Hepatocyte (in vitro differentiated cells): ENCODE data around the gene TENM4. TPM values are rescaled to one million over a fixed set of nuclear protein-coding genes. Genes with fewer than 3 reads are reported as not detected.

Experiments
- DNase-seq: peaks from one replicate; pipeline ENCODE4 v3.0.0-alpha.2; 2016; ENCODE audit warnings: low spot score
- H2AFZ ChIP-seq: fragments of 200-600 bp; sonication (generic); 2 replicates; pipeline ENCODE4 v1.6.0; 2016; ENCODE audit warnings: antibody characterized with exemption, mild to moderate bottlenecking
- H3K27ac ChIP-seq: fragments of 200-600 bp; sonication (generic); 2 replicates; pipeline ENCODE4 v1.5.1; 2016; ENCODE audit warnings: mild to moderate bottlenecking
- H3K27me3 ChIP-seq: fragments of 200-600 bp; sonication (generic); 2 replicates; pipeline ENCODE4 v1.6.1; 2016
- H3K36me3 ChIP-seq: fragments of 200-600 bp; sonication (generic); replicated peaks from 2 replicates; pipeline ENCODE4 v1.5.1; 2016; ENCODE audit warnings: low read depth; ENCODE audit not compliant: insufficient read depth
- H3K4me1 ChIP-seq: fragments of 200-600 bp; sonication (generic); 2 replicates; pipeline ENCODE4 v1.5.1; 2016; ENCODE audit warnings: mild to moderate bottlenecking, moderate library complexity; ENCODE audit not compliant: insufficient read depth
- H3K4me2 ChIP-seq: fragments of 200-600 bp; sonication (generic); 2 replicates; pipeline ENCODE4 v1.6.0; 2016
- H3K4me3 ChIP-seq: fragments of 200-600 bp; sonication (generic); 2 replicates; pipeline ENCODE4 v1.5.1; 2016; ENCODE audit warnings: mild to moderate bottlenecking
- H3K79me2 ChIP-seq: fragments of 200-600 bp; sonication (generic); 2 replicates; pipeline ENCODE4 v1.6.0; 2017; ENCODE audit warnings: mild to moderate bottlenecking
- H3K9me2 ChIP-seq: fragments of 200-600 bp; sonication (generic); replicated peaks from 2 replicates; pipeline ENCODE4 v1.6.0; 2017; ENCODE audit warnings: mild to moderate bottlenecking; ENCODE audit not compliant: insufficient read depth
- H3K9me3 ChIP-seq: fragments of 200-600 bp; sonication (generic); 2 replicates; pipeline ENCODE4 v1.5.1; 2016; ENCODE audit warnings: low read depth, mild to moderate bottlenecking
- H4K20me1 ChIP-seq: fragments of 200-600 bp; sonication (generic); 2 replicates; pipeline ENCODE4 v1.6.0; 2016; ENCODE audit warnings: mild to moderate bottlenecking; ENCODE audit not compliant: insufficient read depth, poor library complexity, severe bottlenecking
- CTCF ChIP-seq: fragments of 200-600 bp; sonication (generic); IDR thresholded peaks from 2 replicates; pipeline ENCODE4 v1.5.1; 2016; ENCODE audit warnings: antibody characterized with exemption, mild to moderate bottlenecking; ENCODE audit not compliant: poor library complexity
- EZH2 ChIP-seq: fragments of 200-600 bp; sonication (generic); IDR thresholded peaks from 2 replicates; pipeline ENCODE4 v1.6.1; 2016; ENCODE audit warnings: antibody characterized with exemption, mild to moderate bottlenecking, borderline replicate concordance
- EZH2phosphoT487 ChIP-seq: fragments of 200-600 bp; sonication (generic); IDR thresholded peaks from one replicate; pipeline ENCODE4 v1.6.1; 2018; ENCODE audit warnings: antibody characterized with exemption, mild to moderate bottlenecking, low read depth, moderate library complexity; ENCODE audit not compliant: unreplicated experiment, severe bottlenecking
- WGBS: methylation state at CpG from one replicate; pipeline ENCODE4 v1.1.6; 2016; ENCODE audit warnings: low lambda C conversion rate; ENCODE audit errors: missing lambda C conversion rate; 5-methylcytosine and 5-hydroxymethylcytosine counted together
- polyA plus RNA-seq: library from polyadenylated mRNA; unstranded; fragments of >200 nt; fragmentation: Nextera tagmentation; extraction: Ambion mirVana; gene quantifications from 2 replicates; pipeline ENCODE4 v1.2.1, GENCODE V29; 2016
- total RNA-seq: library from RNA; depleted of rRNA; stranded (reverse); fragments of >200 nt; gene quantifications from 2 replicates; pipeline ENCODE4 v1.2.3, GENCODE V29; 2014

The TENM4 gene
- total and polyA plus RNA-seq, 2 experiments from 2014 or later = 18.4 to 18.7 TPM

- Histone ChIP-seq H3K9me2 (no peaks in the 10 kb centered on the region), H2AFZ (no peak overlapping the region), H3K27ac (no peak overlapping the region), H3K4me1 (no peaks in the 10 kb centered on the region), H3K27me3 (no peaks in the 10 kb centered on the region), H3K79me2 (no peaks in the 10 kb centered on the region), H3K36me3 (no peaks in the 10 kb centered on the region), H3K4me2 (no peak overlapping the region), H4K20me1 (no peaks in the 10 kb centered on the region), H3K4me3 (no peak overlapping the region), H3K9me3 (no peaks in the 10 kb centered on the region)
- no peak for TF ChIP-seq CTCF
- TF ChIP-seq EZH2 = no peak
- no peak for TF ChIP-seq EZH2phosphoT487
- no peak for DNase-seq
- 84% methylated on average over 2 of the region's 2 CpGs for WGBS
Measured at GRCh38 chr11:79189055-79189454, 251.8 kb downstream of the TENM4 start.

- H3K9me3 ChIP-seq = no peaks in the 10 kb centered on the region
- no peaks in the 10 kb centered on the region for H3K4me1 ChIP-seq
- H3K79me2 ChIP-seq = no peaks in the 10 kb centered on the region
- DNase-seq = no peak
- no peak overlapping the region for H2AFZ ChIP-seq
- H3K9me2 ChIP-seq = no peaks in the 10 kb centered on the region
- no peak overlapping the region for H3K27ac ChIP-seq
- no peak overlapping the region for H3K4me2 ChIP-seq
- 94% methylated on average over 3 of the region's 3 CpGs for WGBS
- no peaks in the 10 kb centered on the region for H4K20me1 ChIP-seq
- TF ChIP-seq EZH2 (no peak), EZH2phosphoT487 (no peak), CTCF (no peak)
- no peak overlapping the region for H3K4me3 ChIP-seq
- H3K27me3 ChIP-seq = no peaks in the 10 kb centered on the region
- H3K36me3 ChIP-seq = no peaks in the 10 kb centered on the region
Measured at GRCh38 chr11:79186669-79187068, 254.2 kb downstream of the TENM4 start.

- no peaks in the 10 kb centered on the region for H3K9me2 ChIP-seq
- no peaks in the 10 kb centered on the region for H3K27me3 ChIP-seq
- TF ChIP-seq EZH2 (no peak), EZH2phosphoT487 (no peak), CTCF (no peak)
- H3K4me3 ChIP-seq = no peak overlapping the region
- no peak for DNase-seq
- 96% methylated on average over 1 of the region's 1 CpG for WGBS
- H3K4me1 ChIP-seq = no peaks in the 10 kb centered on the region
- H3K27ac ChIP-seq = no peak overlapping the region
- no peaks in the 10 kb centered on the region for H3K9me3 ChIP-seq
- no peaks in the 10 kb centered on the region for H3K36me3 ChIP-seq
- H2AFZ ChIP-seq = no peak overlapping the region
- no peaks in the 10 kb centered on the region for H3K79me2 ChIP-seq
- no peaks in the 10 kb centered on the region for H4K20me1 ChIP-seq
- H3K4me2 ChIP-seq = no peak overlapping the region
Measured at GRCh38 chr11:79185351-79185750, 255.5 kb downstream of the TENM4 start.

- TF ChIP-seq EZH2 (no peak), EZH2phosphoT487 (no peak), CTCF (no peak)
- Histone ChIP-seq H3K9me2 (no peaks in the 10 kb centered on the region), H3K36me3 (no peaks in the 10 kb centered on the region), H3K4me2 (no peak overlapping the region), H3K4me1 (no peaks in the 10 kb centered on the region), H3K4me3 (no peak overlapping the region), H2AFZ (no peak overlapping the region), H3K9me3 (no peaks in the 10 kb centered on the region), H3K27me3 (no peaks in the 10 kb centered on the region), H3K79me2 (no peaks in the 10 kb centered on the region), H3K27ac (no peak overlapping the region), H4K20me1 (no peaks in the 10 kb centered on the region)
- no peak for DNase-seq
- WGBS = 77% methylated on average over 4 of the region's 4 CpGs
Measured at GRCh38 chr11:79184285-79184684, 256.5 kb downstream of the TENM4 start.
